CD4-positive, alpha-beta T cell treated with Interleukin-21 for 1 hour (primary cell): ENCODE data around the gene STS.
"Not testable (repeated sequence)": the region's sequence is repeated elsewhere in the genome, so short reads cannot be mapped to it uniquely, and the experiment has no call there.

ENCODE experiments used
- DNase-seq: peaks from one replicate; pipeline ENCODE4 v3.0.0-alpha.2; 2020

STS gene

DNA sequence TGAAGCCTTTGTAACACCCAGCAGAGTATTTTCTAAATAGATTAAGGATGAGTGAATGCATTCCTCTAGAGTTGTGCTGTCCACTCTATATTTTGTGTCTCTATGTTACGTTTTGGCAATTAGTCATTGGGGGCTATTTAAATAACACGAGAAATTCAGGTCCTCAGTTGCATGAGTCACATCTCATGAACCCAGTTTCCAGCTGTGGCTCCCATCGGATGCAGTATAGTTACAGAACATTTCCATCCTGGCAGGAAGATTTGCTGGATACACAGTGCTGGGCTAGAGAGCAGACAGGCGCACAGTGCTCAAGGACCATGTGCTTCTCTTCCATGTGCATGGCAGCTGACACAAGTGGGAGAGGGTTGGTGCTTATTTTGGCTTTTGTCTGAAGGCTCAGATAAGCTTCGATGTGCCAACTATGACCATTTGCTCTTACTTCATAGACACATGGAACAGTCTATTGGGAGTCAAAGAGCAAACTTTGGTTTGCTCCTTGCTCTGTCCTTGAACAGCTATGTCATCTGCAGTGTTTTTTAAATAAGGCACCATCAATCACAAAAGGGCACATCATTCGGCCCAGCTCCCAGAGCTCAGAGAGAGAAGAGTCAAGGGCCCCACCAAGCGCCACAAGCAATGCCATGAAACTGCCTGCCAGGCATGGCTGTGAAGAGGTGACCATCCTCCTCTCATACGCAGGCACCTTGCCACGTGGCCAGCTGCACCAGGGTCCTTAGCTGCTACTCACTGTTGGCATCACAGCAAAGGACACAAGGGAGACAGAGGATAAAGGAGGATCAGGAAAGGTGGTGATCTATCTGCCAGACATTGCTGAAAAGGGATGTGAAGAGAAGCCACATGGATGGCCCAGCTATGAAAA, 8.1 kb upstream of the STS start:
- DNase-seq = no peak

DNA sequence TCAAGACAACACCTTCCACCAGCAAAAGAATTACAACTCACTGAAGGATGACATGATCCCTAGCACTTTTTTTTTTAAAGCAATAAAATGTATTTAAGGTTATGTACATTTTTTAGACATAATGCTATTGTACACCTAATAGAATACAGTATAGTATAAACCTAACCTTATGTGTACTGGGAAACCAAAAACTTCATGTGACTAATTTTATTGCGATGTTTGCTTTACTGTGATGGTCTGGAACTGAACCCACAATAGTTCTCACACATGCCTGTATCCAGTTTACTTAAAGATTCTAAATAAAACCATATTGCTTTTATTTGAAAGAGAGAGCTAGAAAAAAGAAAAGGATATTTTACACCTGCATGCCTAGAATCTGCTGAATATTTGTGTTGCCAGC, 4.4 kb upstream of the STS start:
- DNase-seq = no peak

DNA sequence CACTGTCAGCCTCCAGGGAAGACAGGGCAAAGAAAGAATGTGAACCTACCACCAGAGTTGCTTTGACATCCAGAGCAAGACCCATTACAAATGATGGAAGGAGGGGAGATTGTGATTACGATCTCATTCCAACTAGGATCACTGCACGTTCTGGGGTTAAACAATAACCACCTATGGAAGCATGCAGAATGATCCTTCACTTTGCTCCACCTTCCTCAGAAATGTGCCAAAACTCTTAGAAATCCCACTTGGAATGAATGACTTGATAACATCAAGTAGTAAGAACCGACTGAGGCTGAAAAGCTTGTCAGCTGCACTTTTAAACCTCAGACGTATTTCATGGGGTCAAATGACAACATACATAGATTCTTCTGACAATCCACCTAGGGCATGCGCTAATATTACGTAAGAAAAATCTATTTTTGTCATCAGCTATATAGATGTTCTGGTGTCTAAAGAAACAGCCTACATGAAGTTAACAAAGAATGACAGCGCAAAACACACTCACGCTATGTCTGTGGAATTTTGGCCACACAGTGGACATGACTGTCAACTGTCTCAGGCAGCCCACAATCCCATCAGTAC, 3.5 kb upstream of the STS start:
- no peak for DNase-seq

DNA sequence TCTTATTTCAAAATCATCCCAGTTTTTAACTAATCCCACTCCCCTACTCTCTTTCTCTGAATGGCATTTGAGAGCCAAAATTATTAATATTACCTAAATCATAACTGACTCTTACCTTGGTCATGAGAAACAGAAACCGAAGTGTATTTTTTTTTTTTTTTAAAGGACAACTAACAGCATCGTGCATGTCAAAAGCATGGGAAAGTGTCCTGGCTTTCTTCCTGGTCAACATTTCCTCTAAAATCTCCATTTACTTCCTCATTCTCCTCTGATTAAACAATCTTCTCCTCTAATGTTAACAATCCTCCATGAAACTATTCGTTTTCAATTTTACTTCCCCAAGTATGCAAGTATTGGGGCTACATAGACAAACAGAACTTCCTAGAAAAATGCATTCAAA, 2.1 kb upstream of the STS start:
- no peak for DNase-seq

DNA sequence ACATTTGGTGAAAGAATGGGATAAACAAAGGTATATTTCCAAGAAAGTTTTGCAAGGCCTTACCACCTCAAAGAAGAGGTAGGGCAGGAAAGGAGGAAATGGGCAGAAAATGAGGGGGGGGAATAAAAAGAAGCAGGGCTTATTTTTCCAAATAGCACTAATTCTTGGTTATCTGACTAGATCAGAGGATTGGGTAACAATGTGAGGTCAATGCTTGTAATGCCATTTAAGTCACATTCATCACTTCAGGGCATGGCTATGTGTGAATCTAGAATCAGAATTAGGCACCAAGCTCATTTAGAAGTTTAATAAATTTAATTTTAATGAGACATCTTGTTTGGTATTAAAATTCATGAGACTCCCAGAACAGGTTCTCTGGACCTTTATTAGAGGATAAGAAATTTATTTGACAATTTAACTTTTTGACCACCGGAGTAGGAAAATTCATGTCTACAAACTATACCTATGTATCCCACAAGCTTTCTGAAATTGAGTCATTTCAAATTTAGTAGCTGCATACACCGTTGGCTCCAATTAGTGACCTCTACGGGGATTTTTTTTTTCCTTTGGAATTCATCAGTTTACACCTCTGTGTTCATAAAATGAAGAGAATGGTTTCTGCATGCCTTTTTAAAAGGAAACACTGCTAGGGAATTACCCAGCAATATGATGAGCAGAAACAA, 1.4 kb upstream of the STS start:
- no peak for DNase-seq

DNA sequence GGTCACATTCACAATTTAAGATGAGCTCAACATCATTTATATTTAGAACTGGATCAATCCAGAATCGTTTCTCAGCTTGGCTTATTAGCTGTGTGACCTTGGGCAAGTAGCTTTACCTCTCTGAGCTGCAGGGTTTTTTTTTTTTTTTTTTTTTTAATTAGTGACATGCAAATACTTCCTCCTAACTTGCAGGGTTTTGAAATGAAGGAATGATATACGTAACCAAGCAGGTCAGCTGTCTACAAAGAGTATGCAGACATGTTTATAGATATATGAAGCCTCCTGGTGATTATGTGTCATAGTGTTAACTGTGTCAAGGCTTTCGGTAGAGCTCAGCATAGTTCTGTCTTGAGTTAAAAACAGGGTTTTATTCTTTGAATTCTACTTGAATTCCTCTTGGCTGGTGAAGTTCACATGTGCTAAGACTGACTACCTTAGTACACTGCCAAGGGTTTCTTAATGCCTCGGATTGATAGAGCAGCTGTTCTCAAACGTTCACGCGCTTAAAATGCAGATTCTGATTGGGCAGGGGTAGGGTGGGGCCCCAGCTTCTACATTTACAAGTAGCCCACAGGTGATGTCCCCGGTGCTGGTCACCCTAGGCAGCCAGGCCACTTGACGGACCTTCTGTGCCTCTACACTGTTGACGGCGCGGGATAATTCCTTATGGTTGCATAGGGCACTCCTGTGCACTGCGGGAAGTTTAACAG, 654 bp upstream of the STS start:
- DNase-seq = peak; percentile 2

DNA sequence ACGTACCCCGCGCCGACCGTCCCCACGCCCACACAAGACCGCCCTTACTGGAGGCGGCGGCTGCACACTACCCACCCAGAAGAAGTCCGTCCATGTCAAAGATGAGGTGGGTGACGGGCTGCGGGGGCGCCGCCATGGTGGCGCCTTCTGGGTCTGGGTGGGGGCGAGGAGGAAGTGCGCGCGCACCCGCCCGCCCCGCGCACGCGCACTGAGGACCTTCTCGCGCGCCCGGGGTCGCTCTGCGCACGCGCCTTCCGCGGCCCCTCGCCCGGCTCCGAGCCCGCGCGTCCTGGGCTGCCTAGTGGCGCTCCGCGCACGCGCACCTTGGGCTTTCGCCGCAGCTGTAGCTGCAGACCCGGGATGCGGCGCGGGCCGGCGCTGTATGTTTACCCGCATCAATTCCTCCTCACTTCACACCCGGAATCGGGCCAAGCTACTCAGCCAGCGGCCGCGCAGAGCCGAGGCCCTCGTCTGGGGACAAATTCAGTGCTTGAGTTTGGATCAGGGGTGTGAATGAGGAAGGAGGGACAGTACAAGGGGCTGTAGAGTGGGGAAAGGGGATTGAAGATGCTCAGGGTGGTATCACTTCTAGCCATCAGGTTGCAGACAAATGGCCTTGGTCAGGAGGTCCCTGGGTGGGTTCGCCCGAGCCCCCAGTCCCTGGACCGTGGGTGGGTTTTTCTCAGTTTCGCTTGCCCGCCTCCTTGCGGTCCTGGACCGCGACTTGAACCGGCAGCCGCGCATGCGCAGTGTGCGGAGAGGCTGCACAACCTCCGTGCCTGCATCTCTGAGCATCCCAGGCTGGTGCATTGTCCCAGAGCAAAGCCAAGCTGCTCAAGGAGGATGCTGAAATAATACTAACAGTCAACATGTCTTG, 704 bp downstream of the STS start, which contains the start of gene PUDP:
Gene PUDP (minus strand): TSS at position 176 of the 877 bp plus-strand sequence. CDS start 40 bp downstream, at position 136.
- DNase-seq = peak; percentile 86

DNA sequence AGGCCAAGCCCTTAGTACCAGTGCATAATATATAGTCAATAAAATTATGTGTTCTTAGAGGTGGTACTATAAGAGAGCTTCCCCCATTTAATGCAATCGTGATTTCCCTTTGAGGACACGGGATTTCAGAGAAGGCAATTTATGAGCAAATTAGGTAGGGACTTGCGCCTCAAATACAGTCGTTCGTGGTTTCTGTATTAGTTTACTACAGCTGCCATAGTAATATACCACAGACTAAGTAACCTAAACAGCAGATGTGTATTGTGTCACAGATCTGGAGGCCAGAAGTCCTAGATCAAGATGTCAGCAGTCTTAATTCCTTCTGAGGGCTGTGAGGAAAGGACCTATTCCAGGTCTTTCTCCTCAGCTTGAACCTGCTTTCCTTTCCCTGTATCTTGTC, 1.9 kb downstream of the STS start:
- DNase-seq = no peak

DNA sequence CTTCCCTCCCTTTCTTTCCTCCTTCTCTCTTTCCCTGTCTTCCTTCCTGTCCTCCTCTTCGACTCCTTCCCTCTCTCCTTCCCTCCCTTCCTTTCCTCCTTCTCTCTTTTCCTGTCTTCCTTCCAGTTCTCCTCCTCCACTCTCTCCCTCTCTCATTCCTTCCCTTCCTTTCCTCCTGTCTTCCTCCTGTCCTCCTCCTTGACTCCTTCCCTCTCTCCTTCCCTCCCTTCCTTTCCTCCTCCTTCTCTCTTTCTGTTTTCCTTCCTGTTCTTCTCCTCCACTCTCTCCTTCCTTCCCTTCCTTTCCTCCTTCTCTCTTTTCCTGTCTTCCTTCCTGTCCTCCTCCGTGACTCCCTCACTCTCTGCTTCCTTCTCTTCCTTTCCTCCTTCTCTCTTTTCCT, 5.7 kb downstream of the STS start:
- no peak for DNase-seq

DNA sequence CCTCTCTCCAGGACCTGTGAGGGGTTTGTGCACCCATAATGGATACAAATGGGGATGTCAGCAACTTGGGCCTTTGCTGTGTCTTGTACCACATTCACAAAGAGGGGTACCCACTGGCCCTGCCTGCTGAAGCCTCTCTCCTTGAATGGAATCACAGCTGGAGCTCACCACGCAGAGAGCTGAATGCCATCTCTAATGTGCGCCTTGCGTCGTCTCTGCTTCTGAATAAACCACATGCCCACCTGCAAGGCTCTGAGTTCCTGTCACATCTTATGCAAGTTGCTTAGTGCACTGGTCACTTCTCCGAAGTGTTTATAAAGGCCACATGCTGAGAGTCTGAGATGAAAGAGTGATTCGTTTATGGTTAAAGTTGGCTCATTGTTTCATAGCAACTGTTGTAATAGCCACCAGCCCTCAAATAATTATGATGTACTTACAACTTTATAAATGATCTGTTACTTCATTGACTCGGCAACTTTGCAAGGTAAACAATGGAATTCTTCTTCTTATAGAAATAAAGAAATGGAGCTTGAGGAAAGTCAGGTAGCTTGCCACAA, 6.6 kb downstream of the STS start:
- DNase-seq = no peak

DNA sequence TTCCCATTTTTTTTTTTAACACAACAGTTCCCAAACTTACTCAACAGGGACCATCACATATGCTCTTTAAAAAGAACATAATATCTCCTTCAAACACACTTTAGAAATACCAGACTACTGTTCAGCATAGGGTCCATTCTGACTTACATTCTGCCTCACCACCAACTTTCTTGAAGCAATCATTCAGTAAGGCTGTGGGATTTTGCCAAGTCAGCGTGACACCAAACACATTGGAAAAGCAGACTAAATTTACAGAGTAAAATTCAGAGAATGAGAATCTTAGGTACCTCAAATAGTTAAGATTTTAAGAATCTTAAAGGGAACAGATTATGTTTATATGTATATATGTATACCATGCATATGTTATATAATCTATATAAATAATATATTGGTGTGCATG, 7.7 kb downstream of the STS start:
- no peak for DNase-seq

DNA sequence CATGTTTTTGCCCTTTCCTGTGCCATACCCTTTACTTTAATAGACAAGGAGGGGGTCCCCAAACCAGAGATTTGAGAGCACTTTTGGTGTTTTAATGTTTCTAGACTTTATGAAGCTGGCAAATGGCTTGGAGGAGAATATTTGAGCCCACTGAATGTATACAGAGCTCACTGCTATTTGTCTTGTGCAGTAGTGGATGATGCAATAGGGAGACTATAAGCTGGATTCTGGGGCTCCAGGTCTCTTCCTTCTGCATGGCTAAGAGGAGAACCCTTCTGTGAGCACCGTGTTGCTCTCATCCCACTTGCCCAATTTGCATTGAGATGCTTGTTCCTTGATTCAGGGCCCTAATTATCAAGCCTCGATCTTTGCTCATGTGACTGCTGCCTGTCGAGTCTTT, 9.4 kb downstream of the STS start:
- no peak for DNase-seq

DNA sequence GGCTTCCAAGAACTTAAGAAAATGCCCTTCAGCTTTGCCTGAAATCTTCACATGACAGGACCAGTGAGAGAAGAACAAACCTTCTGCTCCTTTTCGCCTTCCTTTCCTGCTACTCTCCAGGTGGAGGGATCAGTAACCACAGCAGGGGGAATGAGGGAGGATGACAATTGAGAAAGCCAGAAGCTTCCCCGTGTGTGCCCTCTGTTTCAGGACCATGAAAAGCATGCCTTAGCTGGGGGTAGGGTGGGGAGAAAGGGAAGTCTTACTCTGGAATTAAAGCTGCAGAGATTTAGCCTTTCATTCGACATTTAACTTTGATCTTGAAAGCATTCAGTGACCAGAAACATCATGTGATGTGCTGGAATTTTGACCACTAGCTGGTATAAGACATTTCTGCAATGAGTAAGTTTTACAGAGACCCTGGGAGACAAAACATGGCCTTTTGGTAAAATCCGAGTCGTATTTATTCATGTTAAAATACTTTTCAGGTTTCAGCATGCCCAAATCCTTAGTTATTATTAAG, 11.0 kb downstream of the STS start:
- no peak for DNase-seq

DNA sequence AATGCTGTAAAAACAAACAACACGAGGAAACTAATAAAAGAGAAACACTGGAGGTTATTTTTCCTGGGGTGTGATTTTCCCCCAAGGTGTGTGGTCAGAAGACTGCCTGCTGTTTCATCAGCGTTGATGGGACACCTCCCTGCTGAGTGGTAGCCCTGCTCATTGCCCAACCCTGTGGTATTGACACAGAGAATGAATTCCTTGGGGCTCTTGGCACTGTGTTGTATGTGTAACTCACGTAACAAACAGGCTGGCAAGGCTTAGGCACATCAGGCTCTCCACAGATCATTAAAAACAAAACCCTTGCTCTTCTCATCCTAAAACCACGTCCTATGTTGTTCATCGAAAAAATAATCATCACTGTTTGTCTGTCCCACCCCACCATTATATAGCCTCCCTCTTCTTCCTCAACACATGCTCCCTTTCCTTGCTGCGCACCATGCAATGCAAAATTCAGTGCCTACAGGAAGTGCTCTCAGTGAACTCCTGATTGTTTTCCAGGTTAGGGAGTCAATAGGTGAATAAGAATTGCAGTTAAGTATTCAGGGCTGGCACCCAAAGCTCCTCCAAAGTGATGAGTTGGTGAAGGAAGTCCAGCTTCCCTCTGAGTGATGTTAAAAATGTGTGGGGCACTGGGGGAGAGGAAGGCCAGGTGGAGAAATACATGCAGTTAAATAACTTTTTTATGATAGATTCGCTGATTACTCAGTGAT, 11.8 kb downstream of the STS start:
- DNase-seq = no peak

DNA sequence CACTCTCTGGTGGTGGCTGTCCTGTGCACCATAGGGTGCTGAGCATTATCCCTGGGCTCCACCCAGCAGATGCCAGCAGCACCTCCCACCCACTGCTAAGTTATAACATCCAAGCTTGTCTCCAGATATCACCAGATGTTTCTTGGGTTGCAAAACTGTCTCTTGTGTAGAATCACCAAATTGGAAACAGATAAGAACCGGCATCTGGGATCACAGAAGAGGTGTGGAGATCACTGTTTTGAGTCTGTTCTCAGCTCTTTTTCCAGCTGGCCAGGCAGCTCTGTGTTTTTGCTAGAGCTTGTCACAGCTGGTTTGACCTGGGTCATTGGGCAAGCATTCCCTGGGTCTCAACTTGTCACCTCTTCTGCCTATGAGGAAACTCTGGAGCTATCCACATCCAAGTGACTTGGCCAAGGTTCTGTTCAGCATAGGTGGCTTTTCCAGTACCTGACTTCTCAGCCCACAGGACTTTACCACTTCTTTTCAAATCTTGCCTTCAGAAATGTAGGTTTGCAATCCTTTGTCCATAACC, 15.7 kb downstream of the STS start:
- DNase-seq = no peak

DNA sequence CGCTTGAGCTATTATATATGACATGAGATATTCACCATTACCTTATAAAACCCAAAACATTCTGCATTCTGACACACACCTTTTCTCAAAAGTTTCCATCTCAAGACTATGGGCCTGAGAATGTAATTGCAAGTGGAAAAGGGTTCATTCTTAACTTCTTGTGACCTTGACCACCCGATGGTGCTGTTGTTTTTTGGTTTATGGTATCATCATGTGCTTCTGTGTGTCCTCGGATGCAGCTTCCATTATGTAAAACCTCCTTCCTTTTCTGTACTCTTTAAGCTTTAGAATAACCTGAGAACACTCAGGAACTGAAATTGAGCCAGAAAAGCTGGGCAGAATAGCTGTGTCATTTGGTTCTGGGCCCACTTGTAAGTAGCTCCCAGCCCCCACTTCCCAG, 16.7 kb downstream of the STS start:
- no peak for DNase-seq

DNA sequence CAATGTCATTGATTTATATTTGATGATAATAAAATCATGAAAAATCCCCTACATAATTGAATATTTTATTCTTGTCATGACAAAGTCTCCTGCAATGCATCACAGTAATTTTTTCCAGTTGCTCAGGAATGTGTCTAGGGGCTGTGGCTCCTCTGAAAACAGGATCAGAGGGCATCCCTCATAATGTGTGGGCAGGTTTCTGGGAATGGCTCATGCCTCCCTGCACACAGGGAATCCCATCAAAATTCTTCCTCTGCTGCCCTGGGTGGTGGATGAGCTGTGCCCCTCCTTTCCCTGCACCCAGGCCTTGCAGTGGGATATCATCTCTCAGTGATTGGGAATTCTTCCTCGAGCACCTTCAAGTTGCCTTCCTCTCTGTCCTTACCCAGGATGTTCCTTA, 20.9 kb downstream of the STS start:
- no peak for DNase-seq

DNA sequence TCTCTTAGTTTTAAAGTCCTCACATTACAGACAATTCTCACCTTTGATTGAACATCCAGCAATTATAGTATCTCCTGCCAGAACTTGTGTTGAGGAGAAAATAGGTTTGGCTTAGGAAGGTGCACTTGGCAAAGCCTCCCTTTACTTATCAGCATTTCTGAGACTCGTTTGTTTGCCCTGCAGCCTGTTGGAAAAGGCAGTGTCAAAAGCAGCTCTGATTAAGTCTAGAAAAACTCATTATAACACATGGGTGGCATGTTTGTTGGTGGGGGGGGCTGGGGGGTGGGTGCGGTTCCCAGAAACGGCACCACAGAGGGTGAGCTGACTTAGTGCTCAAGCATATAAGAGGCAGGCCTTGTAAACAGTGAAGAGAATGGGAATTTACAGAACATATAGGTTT, 22.1 kb downstream of the STS start:
- DNase-seq = no peak

DNA sequence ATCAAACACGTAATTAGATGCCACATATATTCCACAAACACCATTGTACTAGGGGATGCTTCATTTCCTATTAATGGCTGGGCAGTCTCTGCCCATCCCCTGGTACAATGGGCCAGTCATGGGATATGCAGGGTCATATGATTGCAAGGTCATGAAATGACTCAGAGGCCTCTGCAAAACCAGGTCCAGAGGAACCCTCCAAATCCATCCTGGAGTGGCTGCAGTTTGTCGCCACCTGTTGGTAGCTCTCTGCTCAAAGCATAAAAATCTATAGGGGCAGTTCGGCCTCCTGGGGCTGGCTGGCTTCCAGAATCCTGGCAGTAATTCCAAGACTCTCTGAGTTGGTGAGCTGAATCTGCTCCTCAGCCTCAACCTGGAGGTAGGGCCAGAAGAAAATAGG, 23.4 kb downstream of the STS start:
- DNase-seq = peak; percentile 22

DNA sequence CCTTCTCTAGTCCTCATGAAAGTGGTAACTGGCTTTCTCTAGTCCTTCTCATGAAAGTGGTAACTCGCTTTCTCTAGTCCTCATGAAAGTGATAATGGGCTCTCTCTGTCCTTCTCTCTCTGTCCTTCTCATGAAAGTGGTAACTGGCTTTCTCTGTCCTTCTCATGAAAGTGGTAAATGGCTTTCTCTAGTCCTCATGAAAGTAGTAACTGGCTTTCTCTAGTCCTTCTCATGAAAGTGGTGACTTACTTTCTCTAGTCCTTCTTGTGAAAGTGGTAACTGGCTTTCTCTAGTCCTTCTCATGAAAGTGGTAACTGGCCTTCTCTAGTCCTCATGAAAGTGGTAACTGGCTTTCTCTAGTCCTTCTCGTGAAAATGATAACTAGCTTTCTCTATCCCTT, 31.3 kb downstream of the STS start:
- DNase-seq = not testable (repeated sequence)

DNA sequence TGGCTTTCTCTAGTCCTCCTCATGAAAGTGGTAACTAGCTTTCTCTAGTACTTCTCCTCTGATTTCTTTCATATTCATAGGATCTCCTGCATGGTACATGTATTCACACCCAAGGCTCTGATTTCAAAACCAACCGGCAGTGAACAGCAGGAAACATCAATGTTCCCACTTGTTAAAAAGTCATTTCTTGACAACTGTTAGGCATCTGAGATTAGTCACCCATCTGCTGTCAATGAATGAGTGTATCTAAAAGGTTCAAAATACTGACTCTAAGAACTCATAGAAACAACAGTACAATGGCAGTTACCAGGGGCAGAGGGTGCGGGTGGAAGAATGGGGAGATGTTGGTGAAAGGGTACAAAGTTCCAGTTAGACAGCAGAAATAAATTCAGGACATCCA, 31.9 kb downstream of the STS start:
- no peak for DNase-seq
